Activated T-helper 1 cell treated with anti-CD3 and anti-CD28 coated beads, Interleukin-12 subunit alpha, Interleukin-12 subunit beta, Interleukin-2, Interleukin-4 antibody, amounts not matched to agents 30 ng/mL and 10 ng/mL and 1 ng/mL, durations not matched to agents 14 hours and 24 hours and 36 hours (primary cell): ENCODE measurements around the gene MLLT1. TPM values are rescaled to one million over a fixed set of nuclear protein-coding genes. Genes with fewer than 3 reads are reported as not detected.

ENCODE experiments used
- DNase-seq: peaks from one replicate; pipeline ENCODE4 v3.0.0; 2021; ENCODE audit warnings: low spot score
- H3K27ac Mint-ChIP-seq: one replicate; pipeline ENCODE4 v1.8.0; 2021; ENCODE audit warnings: mild to moderate bottlenecking, mixed read lengths
- H3K27me3 Mint-ChIP-seq: one replicate; pipeline ENCODE4 v1.8.0; 2022; ENCODE audit warnings: mild to moderate bottlenecking, moderate library complexity, mixed read lengths; ENCODE audit not compliant: insufficient read depth
- H3K36me3 Mint-ChIP-seq: one replicate; pipeline ENCODE4 v1.8.0; 2021; ENCODE audit warnings: low read depth, mixed read lengths
- H3K4me1 Mint-ChIP-seq: one replicate; pipeline ENCODE4 v1.8.0; 2021; ENCODE audit warnings: low read depth, mixed read lengths
- H3K4me3 Mint-ChIP-seq: one replicate; pipeline ENCODE4 v1.8.0; 2021; ENCODE audit warnings: mild to moderate bottlenecking, moderate library complexity, mixed read lengths
- H3K9me3 Mint-ChIP-seq: one replicate; pipeline ENCODE4 v1.8.0; 2021; ENCODE audit warnings: mixed read lengths
- intact Hi-C: fragments of 100-400 bp; cut with micrococcal nuclease; formaldehyde crosslinking; loops from one replicate; pipeline ENCODE4 v1.15.1; 2024
- total RNA-seq: library from RNA; stranded (reverse); gene quantifications from 2 replicates; pipeline ENCODE4 v1.2.3, GENCODE V29; 2022

Gene MLLT1
- total RNA-seq, 1 donor from 2014 or later: 77.4 TPM

DNA sequence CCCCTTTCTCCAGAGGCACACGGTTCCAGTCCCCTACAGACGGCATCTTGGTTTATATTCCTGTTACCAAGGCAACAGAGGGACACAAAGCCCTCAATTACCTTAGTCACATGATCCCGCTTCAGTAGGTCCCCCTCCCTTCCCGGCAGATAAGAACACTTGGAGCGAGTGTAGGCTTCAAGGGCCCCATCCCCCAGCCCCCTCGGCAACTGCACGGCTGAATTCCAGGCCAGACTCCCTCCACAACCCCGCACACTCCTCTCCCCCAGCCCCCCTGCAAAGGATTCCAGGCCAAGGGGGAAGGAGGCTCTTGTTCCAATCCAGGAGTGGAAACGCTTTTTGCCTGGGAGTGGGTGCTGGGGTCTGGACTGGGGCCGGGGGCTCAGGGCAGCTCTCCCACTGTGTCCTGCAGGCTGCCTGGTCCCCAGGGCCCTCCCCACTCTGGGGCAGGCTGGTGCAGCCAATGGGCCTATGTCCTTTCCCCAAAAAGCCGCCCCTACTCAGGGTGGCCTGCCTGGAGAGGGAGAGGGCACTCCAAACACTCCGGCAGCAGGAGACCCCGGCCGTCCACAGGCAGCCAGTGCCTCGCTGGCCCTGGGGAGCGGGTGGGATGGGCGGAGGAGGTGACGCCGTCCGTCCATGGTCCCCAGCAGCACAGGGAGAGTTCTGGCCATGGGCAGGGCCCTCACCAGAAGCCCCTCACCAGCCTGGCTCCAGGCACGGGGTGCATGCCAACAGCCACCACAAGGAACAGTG, 62.6 kb downstream of the MLLT1 start:
- H3K9me3 Mint-ChIP-seq: no peaks in the 10 kb centered on the region
- peaks cover 2% of the 10 kb centered on the region for H3K36me3 Mint-ChIP-seq
- no peak overlapping the region for H3K27ac Mint-ChIP-seq
- no peak overlapping the region for H3K4me3 Mint-ChIP-seq
- no peak for DNase-seq
- intact Hi-C loops: no loop called here
- H3K4me1 Mint-ChIP-seq: no peaks in the 10 kb centered on the region
- no peaks in the 10 kb centered on the region for H3K27me3 Mint-ChIP-seq

GRCh38 chr19:6216236-6216995, 63.4 kb downstream of the MLLT1 start:
- Mint-ChIP-seq H3K36me3 (peaks cover 6% of the 10 kb centered on the region), H3K4me1 (no peaks in the 10 kb centered on the region), H3K9me3 (no peaks in the 10 kb centered on the region), H3K4me3 (no peak overlapping the region), H3K27me3 (no peaks in the 10 kb centered on the region), H3K27ac (no peak overlapping the region)
- intact Hi-C loops: no loop called here
- DNase-seq: no peak

DNA sequence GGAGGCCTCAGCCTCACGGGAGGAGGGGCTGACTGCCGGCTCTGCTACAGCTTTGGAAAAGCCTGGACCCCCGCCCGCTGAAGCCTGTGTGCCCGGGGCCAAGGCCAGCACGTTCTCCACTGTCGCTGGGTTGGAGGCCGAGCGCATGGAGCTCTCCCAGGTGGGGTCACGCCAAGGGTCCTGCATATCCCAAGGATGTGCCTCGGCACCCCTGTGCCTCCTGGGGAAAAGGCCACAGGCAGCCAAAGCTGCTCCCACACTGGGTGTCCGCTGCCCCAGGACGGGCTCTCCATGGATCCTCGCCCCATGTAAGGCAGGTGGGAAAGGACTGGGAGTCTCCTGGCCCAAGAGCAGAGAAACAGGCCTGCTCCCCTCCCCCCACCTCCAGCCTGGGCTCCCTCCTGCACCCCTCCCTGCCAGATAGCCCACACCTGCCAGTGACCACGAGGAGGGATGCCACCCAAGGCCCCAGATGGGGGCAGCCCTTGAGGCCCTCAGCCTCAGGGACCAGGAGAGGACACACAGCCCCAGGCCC, 64.0 kb downstream of the MLLT1 start:
- H3K36me3 Mint-ChIP-seq: peaks cover 6% of the 10 kb centered on the region
- H3K27ac Mint-ChIP-seq: no peak overlapping the region
- H3K4me3 Mint-ChIP-seq: no peak overlapping the region
- no peak for DNase-seq
- no peaks in the 10 kb centered on the region for H3K9me3 Mint-ChIP-seq
- intact Hi-C loops: no loop called here
- no peaks in the 10 kb centered on the region for H3K27me3 Mint-ChIP-seq
- no peaks in the 10 kb centered on the region for H3K4me1 Mint-ChIP-seq

- no peak overlapping the region for H3K27ac Mint-ChIP-seq
- DNase-seq: no peak
- intact Hi-C loops: no loop called here
- H3K9me3 Mint-ChIP-seq: no peaks in the 10 kb centered on the region
- no peak overlapping the region for H3K4me3 Mint-ChIP-seq
- peaks cover 6% of the 10 kb centered on the region for H3K36me3 Mint-ChIP-seq
- no peaks in the 10 kb centered on the region for H3K27me3 Mint-ChIP-seq
- no peaks in the 10 kb centered on the region for H3K4me1 Mint-ChIP-seq
Measured at GRCh38 chr19:6214881-6215541, 64.8 kb downstream of the MLLT1 start.

GRCh38 chr19:6213696-6214641, 65.8 kb downstream of the MLLT1 start:
- Mint-ChIP-seq H3K27me3 (no peaks in the 10 kb centered on the region), H3K9me3 (no peaks in the 10 kb centered on the region), H3K36me3 (peaks cover 6% of the 10 kb centered on the region), H3K4me3 (no peak overlapping the region), H3K4me1 (no peaks in the 10 kb centered on the region), H3K27ac (no peak overlapping the region)
- no peak for DNase-seq
- intact Hi-C loops: no loop called here

- DNase-seq: no peak
- no peak overlapping the region for H3K4me3 Mint-ChIP-seq
- H3K9me3 Mint-ChIP-seq: no peaks in the 10 kb centered on the region
- no peaks in the 10 kb centered on the region for H3K27me3 Mint-ChIP-seq
- no peaks in the 10 kb centered on the region for H3K4me1 Mint-ChIP-seq
- H3K36me3 Mint-ChIP-seq: peaks cover 6% of the 10 kb centered on the region
- intact Hi-C loops: no loop called here
- no peak overlapping the region for H3K27ac Mint-ChIP-seq
Measured at GRCh38 chr19:6213266-6213595, 66.5 kb downstream of the MLLT1 start.

DNA sequence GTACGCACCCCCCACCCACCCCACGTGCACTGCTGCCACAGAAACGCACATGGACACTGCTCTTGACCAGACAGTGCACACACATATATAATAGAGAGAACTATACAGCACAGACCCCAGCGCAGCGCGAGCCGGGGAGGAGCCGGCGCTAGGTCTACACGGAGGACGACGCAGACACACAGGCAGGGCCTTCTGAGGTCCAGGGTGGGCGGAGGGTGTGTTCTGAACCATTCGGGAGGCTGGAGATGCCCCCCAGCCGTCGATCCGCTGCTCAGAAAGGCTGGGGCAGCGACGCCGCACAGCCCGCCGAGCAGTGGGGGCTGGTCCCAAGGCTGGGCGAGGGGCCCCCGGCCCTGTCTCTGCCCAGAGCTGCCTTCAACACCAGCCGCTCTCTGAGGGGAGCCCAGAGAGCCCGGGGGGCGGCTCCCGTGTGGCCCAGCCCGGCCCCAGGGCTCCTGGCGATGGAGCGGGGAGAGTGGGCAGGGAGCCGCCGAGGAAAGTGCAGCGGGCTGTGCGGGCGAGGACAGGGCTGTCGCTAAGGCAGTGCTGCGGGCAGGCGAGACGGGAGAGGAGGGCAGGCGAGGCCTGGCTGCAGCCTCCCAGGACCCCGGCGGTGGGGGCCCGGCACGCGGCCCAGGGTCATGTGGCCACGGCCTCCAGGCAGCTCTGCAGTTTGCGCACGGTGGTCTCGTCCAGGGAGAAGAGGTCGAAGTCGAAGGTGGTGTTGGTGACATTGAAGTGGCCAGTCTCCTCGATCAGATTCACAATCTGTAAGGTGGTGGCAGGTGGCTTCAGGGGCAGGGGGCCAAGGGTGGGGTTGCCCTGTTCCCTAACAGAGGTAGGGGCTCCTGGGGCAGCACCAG, 67.1 kb downstream of the MLLT1 start:
- Mint-ChIP-seq H3K4me1 (no peaks in the 10 kb centered on the region), H3K36me3 (peaks cover 6% of the 10 kb centered on the region), H3K4me3 (no peak overlapping the region), H3K27me3 (no peaks in the 10 kb centered on the region), H3K27ac (no peak overlapping the region), H3K9me3 (no peaks in the 10 kb centered on the region)
- no peak for DNase-seq
- intact Hi-C loops: no loop called here

GRCh38 chr19:6211632-6212402, 68.0 kb downstream of the MLLT1 start:
- H3K9me3 Mint-ChIP-seq: no peaks in the 10 kb centered on the region
- no peaks in the 10 kb centered on the region for H3K27me3 Mint-ChIP-seq
- intact Hi-C loops: no loop called here
- DNase-seq: no peak
- peaks cover 6% of the 10 kb centered on the region for H3K36me3 Mint-ChIP-seq
- no peak overlapping the region for H3K27ac Mint-ChIP-seq
- no peaks in the 10 kb centered on the region for H3K4me1 Mint-ChIP-seq
- H3K4me3 Mint-ChIP-seq: no peak overlapping the region

DNA sequence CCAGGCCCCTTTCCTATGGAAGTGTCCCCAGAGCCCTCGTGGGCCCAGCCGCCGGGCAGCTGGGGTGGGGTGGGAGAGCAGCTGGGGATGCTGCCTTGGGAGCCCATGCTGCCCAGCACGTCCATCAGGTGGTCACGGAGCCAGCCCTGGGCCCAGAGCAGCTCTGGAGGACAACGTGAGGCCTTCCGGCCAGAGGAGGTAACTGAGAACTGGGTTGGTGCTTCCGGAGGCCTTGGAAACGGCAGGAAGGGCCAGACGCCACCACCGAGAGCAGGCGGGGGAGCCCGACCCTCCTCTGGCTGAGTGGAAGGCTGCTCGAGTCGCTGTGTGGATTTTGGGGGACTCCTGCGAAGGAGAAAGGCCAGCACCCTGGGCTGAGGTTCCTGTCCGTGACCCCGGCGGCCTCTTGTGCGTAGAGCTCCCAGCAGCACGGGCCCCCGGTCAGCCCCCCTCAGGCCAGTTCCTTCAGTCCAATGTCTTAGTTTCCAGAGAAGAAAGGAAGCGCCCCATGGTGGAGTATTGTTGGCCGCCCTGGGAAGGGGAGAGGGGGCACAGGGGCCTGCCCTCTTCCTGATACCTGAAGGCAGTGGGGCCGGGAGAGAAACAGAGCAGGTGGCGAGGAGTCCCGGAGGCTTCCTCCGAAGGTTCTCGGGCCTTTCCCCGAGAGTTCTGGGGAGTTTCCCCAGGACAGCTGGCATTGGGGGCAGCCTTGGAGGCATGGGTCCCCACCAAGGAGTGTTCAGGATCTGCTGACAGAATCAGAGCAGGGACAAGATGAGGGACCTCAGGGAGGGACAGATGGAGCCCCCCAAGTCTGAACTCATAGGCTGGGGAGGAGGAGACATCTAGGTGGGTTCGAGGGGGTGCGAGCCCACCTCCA, 68.8 kb downstream of the MLLT1 start:
- intact Hi-C loops: no loop called here
- H3K4me3 Mint-ChIP-seq: no peak overlapping the region
- H3K36me3 Mint-ChIP-seq: peaks cover 6% of the 10 kb centered on the region
- H3K4me1 Mint-ChIP-seq: no peaks in the 10 kb centered on the region
- H3K27ac Mint-ChIP-seq: no peak overlapping the region
- H3K27me3 Mint-ChIP-seq: no peaks in the 10 kb centered on the region
- H3K9me3 Mint-ChIP-seq: no peaks in the 10 kb centered on the region
- no peak for DNase-seq

DNA sequence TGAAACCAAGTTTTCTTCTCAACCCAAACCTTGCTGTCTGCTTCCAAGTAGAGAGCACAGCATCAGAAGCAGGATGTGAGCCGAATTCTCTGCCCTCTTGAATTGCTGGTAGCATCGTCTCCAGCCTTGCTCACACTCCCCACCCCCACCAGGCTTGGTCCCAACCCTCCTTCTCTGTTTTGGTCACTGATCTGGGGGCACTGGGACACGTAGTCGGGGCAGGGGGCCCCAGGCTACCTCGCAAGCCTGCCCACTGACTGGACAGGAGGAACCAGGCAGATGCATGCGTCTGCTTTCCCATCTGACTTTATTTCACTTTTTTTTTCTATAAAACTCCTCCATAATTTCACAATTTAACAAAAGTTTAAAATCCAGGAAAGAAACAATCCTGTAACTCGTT, 69.7 kb downstream of the MLLT1 start:
- Mint-ChIP-seq H3K27ac (no peak overlapping the region), H3K4me3 (no peak overlapping the region), H3K27me3 (no peaks in the 10 kb centered on the region), H3K4me1 (no peaks in the 10 kb centered on the region), H3K9me3 (no peaks in the 10 kb centered on the region), H3K36me3 (peaks cover 6% of the 10 kb centered on the region)
- intact Hi-C loops: no loop called here
- no peak for DNase-seq
